Prostate gland (tissue), 2 donors: Measurements from ENCODE around the gene ZKSCAN5. TPM values are rescaled to one million over a fixed set of nuclear protein-coding genes. Genes with fewer than 3 reads are reported as not detected.

ENCODE experiments used
- DNase-seq: peaks from one replicate; pipeline ENCODE4 v3.0.0-alpha.2; 2019; ENCODE audit warnings: low spot score
- H3K27ac ChIP-seq, 2 donors: fragments of 200-600 bp; sonication (generic); 2 replicates each; pipeline ENCODE4 v1.5.1; 2017 to 2019
- H3K27me3 ChIP-seq: fragments of 200-600 bp; sonication (generic); replicated peaks from 2 replicates; pipeline ENCODE4 v1.5.1; 2019; ENCODE audit not compliant: insufficient read depth
- H3K36me3 ChIP-seq, 2 donors: fragments of 200-600 bp; sonication (generic); 1 replicate in 1 of 2; 2 replicates in 1 of 2; pipeline versions ENCODE4 v1.5.1 to v1.8.1; 2017 to 2019
- H3K4me1 ChIP-seq: fragments of 200-600 bp; sonication (generic); replicated peaks from 2 replicates; pipeline ENCODE4 v1.5.1; 2019
- H3K4me3 ChIP-seq, 2 donors: fragments of 200-600 bp; sonication (generic); 2 replicates each; pipeline ENCODE4 v1.5.1; 2017 to 2019
- H3K9me3 ChIP-seq: fragments of 200-600 bp; sonication (generic); 2 replicates; pipeline ENCODE4 v1.5.1; 2017
- POLR2A ChIP-seq: fragments of 450-650 bp; IDR thresholded peaks from one replicate; pipeline ENCODE4 v1.6.1; 2016; ENCODE audit warnings: antibody characterized with exemption, mild to moderate bottlenecking
- POLR2AphosphoS5 ChIP-seq: sonication (generic); formaldehyde crosslinking; IDR thresholded peaks from one replicate; pipeline ENCODE4 v1.6.1; 2017; ENCODE audit warnings: antibody characterized with exemption
- WGBS: methylation state at CpG from one replicate; pipeline ENCODE4 v1.1.5; 2018; 5-methylcytosine and 5-hydroxymethylcytosine counted together
- intact Hi-C: fragments of 100-400 bp; cut with DNase I; formaldehyde crosslinking; loops from one replicate; pipeline ENCODE4 v1.14.2; 2022
- total RNA-seq, 2 donors: library from RNA; depleted of rRNA; stranded (reverse); fragments of >200 nt; gene quantifications; one replicate each; pipeline ENCODE4 v1.1.0, GENCODE V29; 2016
- TF ChIP-seq, protein P1 (sequence below), 4 experiments: fragments of 200-600 bp in 2 of 4; fragments of 450-650 bp in 2 of 4; sonication (generic) in 2 of 4; IDR thresholded peaks; 1 replicate in 3 of 4; 2 replicates in 1 of 4; pipeline ENCODE4 v1.5.1; 2016 to 2019; ENCODE audit warnings: antibody characterized with exemption in 4 of 4, mild to moderate bottlenecking in 2 of 4, moderate library complexity in 2 of 4

ZKSCAN5 gene
- total RNA-seq, 2 donors from 2014 or later: 7.8 to 13.2 TPM

DNA sequence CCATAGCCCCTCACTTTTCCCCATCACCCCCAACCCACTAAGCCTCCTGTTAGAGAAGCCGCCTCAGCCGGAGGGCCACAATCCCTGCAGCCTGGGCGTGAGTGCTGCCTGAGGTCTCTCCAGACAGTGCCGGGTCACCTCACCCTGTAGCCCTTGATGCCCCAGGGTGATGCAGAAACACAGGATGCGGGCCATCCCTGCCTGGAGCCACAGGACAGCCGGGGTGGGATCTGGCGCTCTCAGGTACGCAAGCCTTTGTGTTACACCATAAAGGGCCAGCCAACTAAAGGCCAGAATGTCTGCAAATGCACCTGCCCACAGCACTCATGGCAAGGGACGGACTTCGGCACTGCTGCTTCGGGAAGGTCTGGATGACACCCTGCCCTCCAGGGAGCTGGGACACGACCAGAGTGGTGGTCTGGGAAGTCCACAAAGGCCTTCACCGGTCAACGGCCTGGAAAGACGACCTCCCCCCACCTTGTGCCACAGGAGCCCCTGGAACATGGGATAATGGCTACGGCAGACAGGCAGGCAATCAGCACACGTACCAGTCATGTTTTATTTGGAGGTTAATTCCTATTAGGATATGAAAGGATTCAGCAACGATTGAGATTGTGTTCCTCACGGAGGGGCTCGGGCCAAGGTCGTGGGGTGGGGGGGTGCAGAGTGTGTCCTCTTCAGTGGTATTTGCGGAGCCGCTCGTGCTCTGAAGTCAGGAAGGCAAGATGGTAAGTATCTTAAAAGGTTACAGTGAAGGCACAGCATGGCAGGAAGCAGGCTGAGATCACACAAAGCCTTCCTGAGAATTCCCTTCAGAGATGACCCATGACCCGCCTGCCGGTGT is 46.6 kb upstream of the ZKSCAN5 start:
- no peak for TF ChIP-seq POLR2AphosphoS5
- TF ChIP-seq POLR2A: no peak
- TF ChIP-seq, protein P1, sequence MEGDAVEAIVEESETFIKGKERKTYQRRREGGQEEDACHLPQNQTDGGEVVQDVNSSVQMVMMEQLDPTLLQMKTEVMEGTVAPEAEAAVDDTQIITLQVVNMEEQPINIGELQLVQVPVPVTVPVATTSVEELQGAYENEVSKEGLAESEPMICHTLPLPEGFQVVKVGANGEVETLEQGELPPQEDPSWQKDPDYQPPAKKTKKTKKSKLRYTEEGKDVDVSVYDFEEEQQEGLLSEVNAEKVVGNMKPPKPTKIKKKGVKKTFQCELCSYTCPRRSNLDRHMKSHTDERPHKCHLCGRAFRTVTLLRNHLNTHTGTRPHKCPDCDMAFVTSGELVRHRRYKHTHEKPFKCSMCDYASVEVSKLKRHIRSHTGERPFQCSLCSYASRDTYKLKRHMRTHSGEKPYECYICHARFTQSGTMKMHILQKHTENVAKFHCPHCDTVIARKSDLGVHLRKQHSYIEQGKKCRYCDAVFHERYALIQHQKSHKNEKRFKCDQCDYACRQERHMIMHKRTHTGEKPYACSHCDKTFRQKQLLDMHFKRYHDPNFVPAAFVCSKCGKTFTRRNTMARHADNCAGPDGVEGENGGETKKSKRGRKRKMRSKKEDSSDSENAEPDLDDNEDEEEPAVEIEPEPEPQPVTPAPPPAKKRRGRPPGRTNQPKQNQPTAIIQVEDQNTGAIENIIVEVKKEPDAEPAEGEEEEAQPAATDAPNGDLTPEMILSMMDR (IDR thresholded peaks at IDR 0.05): no peak
- H3K4me1 ChIP-seq: peaks cover 9% of the 10 kb centered on the region
- intact Hi-C loops: no loop called here
- H3K4me3 ChIP-seq: no peak overlapping the region
- no peaks in the 10 kb centered on the region for H3K9me3 ChIP-seq
- peaks cover 0 to 28% of the 10 kb centered on the region in 2 donors for H3K36me3 ChIP-seq
- H3K27me3 ChIP-seq: no peaks in the 10 kb centered on the region
- WGBS: 81% methylated on average over 26 of the region's 26 CpGs
- no peak for DNase-seq
- no peak overlapping the region for H3K27ac ChIP-seq

DNA sequence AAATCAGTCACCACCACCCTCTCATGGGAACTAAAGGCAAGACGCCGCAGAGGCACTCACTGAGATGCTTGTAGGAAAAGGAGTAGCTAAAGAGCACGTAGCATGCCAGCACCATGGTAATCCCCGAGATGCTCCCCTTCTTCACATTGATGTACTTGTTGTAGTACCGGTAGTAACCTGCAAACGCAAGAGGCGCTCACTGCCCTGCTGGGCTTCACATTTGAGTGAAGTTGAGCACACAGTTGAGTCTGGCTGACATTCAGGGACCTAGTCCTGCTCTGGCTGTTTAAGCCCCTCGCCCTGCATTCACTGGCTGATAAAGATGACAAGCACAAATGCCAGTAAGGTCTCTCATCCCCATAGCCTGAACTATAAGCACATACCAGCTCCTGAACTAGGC is 45.4 kb upstream of the ZKSCAN5 start:
- Histone ChIP-seq H3K4me3 (no peak overlapping the region), H3K9me3 (no peaks in the 10 kb centered on the region), H3K27ac (no peak overlapping the region), H3K4me1 (peaks cover 12% of the 10 kb centered on the region), H3K36me3 (peaks cover 0 to 28% of the 10 kb centered on the region in 2 donors), H3K27me3 (no peaks in the 10 kb centered on the region)
- intact Hi-C loops: no loop called here
- DNase-seq: no peak
- TF ChIP-seq POLR2A: no peak
- TF ChIP-seq, protein P1 (IDR thresholded peaks at IDR 0.05): peak in 1 of 4 experiments; percentile 10
- 95% methylated on average over 8 of the region's 8 CpGs for WGBS

DNA sequence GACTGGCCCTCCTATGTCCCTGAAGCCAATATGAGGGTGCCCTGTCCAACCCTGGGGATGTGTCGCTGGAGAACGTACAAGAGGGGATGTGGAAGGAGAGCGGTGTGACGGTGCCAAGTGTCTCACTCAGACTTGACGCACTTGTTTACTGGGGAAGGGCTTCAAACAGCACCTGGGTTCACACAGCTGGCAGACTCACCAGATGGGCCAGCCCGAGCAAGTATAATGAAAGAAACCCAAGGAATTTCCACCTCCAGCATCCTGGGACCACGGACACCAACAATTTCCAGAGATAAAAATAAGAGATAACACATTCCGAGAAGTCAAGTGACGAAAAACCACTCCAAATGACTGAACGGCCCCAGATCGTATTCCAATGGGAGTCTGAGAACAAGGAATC is 43.8 kb upstream of the ZKSCAN5 start:
- H3K4me1 ChIP-seq: peaks cover 19% of the 10 kb centered on the region
- no peak overlapping the region for H3K4me3 ChIP-seq
- 42% methylated on average over 11 of the region's 11 CpGs for WGBS
- H3K36me3 ChIP-seq: peaks cover 0 to 28% of the 10 kb centered on the region in 2 donors
- no peaks in the 10 kb centered on the region for H3K27me3 ChIP-seq
- DNase-seq: peak; percentile 73
- intact Hi-C loops: no loop called here
- H3K27ac ChIP-seq: peak overlapping the region; percentile 52 to 56
- no peaks in the 10 kb centered on the region for H3K9me3 ChIP-seq
- no peak for TF ChIP-seq POLR2A
- peak; percentile 59 for TF ChIP-seq POLR2AphosphoS5
- TF ChIP-seq, protein P1 (IDR thresholded peaks at IDR 0.05): no peak

DNA sequence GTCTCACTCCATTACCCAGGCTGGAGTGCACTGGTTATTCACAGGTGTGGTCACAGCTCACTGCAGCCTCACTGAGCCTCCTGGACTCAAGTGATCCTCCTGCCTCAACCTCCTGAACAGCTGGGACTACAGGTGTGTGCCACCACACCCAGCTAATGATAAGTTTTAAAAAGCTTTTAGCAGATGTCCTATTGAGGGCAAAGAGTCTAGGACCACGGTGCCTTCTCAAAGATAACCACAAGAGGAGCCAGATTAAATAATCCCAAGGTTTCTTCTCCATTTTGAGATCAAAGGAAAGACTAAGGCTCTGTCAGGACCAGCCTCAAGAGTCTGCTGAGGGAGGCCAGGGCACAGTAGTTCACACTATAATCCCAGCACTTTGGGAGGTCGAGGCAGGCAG is 43.2 kb upstream of the ZKSCAN5 start:
- Histone ChIP-seq H3K27me3 (no peaks in the 10 kb centered on the region), H3K27ac (peak overlapping the region; percentile 52 to 56), H3K4me1 (peaks cover 19% of the 10 kb centered on the region), H3K4me3 (no peak overlapping the region), H3K9me3 (no peaks in the 10 kb centered on the region), H3K36me3 (peaks cover 0 to 25% of the 10 kb centered on the region in 2 donors)
- 91% methylated on average over 2 of the region's 2 CpGs for WGBS
- intact Hi-C loops: no loop called here
- TF ChIP-seq, protein P1 (IDR thresholded peaks at IDR 0.05): no peak
- TF ChIP-seq POLR2A (no peak), POLR2AphosphoS5 (no peak)
- no peak for DNase-seq

DNA sequence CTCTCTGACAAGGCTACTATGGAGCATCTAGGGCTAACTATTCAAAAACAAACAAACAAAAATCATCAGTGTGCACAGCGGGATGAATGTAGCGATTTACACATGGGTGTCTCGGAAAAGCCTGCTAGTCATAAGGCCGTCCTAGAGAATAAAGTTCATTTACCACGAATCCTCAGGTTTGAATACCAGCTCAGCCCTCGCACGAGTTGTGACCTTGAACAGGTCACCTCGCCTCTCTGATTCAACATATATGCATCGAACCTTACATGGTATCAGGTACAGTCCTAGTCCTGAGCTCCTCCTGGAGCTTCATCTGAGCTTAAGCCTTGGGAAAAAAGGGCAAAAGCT is 39.1 kb upstream of the ZKSCAN5 start:
- Histone ChIP-seq H3K27ac (peak overlapping the region; percentile 85 to 89), H3K36me3 (no peaks in the 10 kb centered on the region), H3K9me3 (no peaks in the 10 kb centered on the region), H3K4me3 (peak overlapping the region; percentile 78 to 97), H3K4me1 (peaks cover 12% of the 10 kb centered on the region), H3K27me3 (no peaks in the 10 kb centered on the region)
- DNase-seq: no peak
- intact Hi-C loops: no loop called here
- 5% methylated on average over 9 of the region's 9 CpGs for WGBS
- TF ChIP-seq, protein P1 (IDR thresholded peaks at IDR 0.05): no peak
- TF ChIP-seq POLR2AphosphoS5 (no peak), POLR2A (no peak)
